Glomerular visceral epithelial cell (primary cell): ENCODE measurements around the gene COL9A3.

Source experiments
- DNase-seq: peaks from one replicate; pipeline ENCODE4 v3.0.0-alpha.2; 2016; ENCODE audit errors: extremely low spot score

Gene COL9A3

GRCh38 chr20:62796699-62797491, 20.0 kb upstream of the COL9A3 start:
- DNase-seq: no peak

- no peak for DNase-seq
Observed at GRCh38 chr20:62797671-62798532, 18.9 kb upstream of the COL9A3 start.

- no peak for DNase-seq
Observed at GRCh38 chr20:62799036-62799435, 17.8 kb upstream of the COL9A3 start.

- DNase-seq: no peak
Observed at GRCh38 chr20:62799459-62799858, 17.4 kb upstream of the COL9A3 start.

- DNase-seq: no peak
Observed at GRCh38 chr20:62799873-62800272, 17.0 kb upstream of the COL9A3 start.

GRCh38 chr20:62800314-62801259, 16.3 kb upstream of the COL9A3 start:
- no peak for DNase-seq

GRCh38 chr20:62801284-62802010, 15.4 kb upstream of the COL9A3 start:
- DNase-seq: no peak

- no peak for DNase-seq
Observed at GRCh38 chr20:62802026-62802712, 14.7 kb upstream of the COL9A3 start.

- DNase-seq: no peak
Observed at GRCh38 chr20:62804021-62804626, 12.7 kb upstream of the COL9A3 start.

GRCh38 chr20:62804627-62805154, 12.2 kb upstream of the COL9A3 start, which contains the start of gene OGFR:
TSS of gene OGFR (plus strand) at chr20:62804835. CDS start at chr20:62804860, 25 bp downstream.
- peak; percentile 74 for DNase-seq

GRCh38 chr20:62805155-62805710, 11.6 kb upstream of the COL9A3 start:
- DNase-seq: no peak

- DNase-seq: no peak
Observed at GRCh38 chr20:62805711-62806382, 11.0 kb upstream of the COL9A3 start.

- DNase-seq: no peak
Observed at GRCh38 chr20:62806383-62807050, 10.3 kb upstream of the COL9A3 start.

GRCh38 chr20:62807444-62808210, 9.2 kb upstream of the COL9A3 start:
- no peak for DNase-seq

GRCh38 chr20:62808211-62808865, 8.5 kb upstream of the COL9A3 start:
- peak; percentile 73 for DNase-seq

GRCh38 chr20:62809530-62810428, 7.1 kb upstream of the COL9A3 start:
- DNase-seq: no peak
